GM18499 (cell line): Measurements from ENCODE around the gene PCCB.
"Not testable (repeated sequence)": the region's sequence is repeated elsewhere in the genome, so short reads cannot be mapped to it uniquely, and the experiment has no call there.

Source experiments
- ATAC-seq: cut with Tn5 transposase; IDR thresholded peaks from one replicate; pipeline ENCODE4 v1.9.1; 2021; ENCODE audit warnings: moderate number of reproducible peaks; ENCODE audit not compliant: insufficient read depth, unreplicated experiment

PCCB gene

DNA sequence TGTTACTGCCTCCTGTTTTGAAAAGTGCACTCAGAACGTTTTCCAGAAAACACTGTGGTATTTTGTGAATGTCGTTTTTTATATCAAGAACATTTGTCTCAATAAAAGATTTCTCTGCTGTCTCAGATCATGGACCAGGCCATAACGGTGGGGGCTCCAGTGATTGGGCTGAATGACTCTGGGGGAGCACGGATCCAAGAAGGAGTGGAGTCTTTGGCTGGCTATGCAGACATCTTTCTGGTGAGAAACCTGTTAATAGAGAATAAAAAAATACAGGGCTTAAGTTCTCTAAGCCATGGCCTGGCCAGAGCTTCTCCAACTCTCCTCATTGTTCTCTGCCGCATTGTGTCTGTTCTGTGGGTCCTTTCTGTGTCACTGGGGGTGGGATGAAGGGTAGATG, 11.7 kb downstream of the PCCB start:
- ATAC-seq = no peak

GRCh38 chr3:136262559-136262958, 12.4 kb downstream of the PCCB start:
- no peak for ATAC-seq

DNA sequence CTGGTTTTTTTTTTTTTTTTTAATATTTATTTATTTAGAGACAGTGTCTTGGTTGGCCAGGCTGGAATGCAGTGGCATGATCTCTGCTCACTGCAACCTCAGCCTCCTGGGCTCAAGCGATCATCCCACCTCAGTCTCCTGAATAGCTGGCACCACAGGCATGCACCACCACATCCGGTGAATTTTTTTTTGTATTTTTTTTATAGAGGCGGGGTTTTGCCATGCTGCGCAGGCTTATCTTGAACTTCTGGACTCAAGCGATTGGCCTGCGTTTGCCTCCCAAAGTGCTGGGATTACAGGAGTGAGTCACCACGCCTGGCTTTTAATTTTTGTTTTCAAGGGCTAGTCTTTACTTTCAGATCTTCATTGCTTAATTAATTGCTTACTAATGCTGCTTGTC, 13.1 kb downstream of the PCCB start:
- no peak for ATAC-seq

DNA sequence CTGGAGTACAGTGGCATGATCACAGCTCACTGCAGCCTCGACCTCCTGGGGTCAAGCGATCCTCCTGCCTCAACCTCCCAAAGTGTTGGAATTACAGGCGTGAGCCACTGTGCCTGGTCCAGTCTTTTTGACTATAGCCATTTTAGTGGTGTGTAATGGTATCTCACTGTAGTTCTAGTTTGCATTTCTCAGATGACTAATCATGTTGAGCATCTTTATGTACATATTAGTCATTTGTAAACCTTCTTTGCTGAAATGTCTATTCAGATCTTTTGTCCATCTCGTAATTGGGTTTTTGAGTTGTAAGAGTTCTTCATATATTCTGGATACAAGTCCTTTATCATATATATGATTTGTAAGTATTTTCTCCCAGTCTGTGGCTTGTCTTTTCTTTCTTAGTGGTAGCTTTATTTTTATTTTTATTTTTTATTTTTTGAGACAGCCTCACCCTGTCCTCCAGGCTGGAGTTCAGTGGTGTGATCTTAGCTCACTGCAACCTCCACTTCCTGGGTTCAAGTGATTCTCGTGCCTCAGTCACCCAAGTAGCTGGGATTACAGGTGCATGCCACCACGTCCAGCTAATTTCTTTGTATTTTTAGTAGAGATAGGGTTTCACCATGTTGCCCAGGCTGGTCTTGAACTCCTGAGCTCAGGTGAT, 16.5 kb downstream of the PCCB start:
- peak; percentile 68 for ATAC-seq

DNA sequence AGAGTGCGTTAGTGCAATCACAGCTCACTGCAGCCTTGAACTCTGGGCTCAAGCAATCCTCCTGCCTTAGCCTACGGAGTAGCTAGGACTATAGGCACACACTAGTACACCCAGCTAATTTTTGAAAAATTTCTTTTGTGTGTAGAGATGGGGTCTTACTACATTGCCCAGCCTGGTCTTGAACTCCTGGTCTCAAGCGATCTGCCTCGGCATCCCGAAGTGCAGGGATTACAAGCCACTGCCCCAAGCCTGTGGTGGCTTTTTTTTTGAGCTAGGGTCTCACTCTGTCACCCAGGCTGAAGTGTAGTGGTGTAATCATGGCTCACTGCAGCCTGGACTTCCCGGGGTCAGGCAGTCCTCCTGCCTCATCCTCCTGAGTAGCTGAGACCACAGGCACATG, 17.1 kb downstream of the PCCB start:
- ATAC-seq = no peak

- no peak for ATAC-seq
Observed at GRCh38 chr3:136270179-136270578, 20.0 kb downstream of the PCCB start.

- not testable (repeated sequence) for ATAC-seq
Observed at GRCh38 chr3:136271626-136272025, 21.5 kb downstream of the PCCB start.

DNA sequence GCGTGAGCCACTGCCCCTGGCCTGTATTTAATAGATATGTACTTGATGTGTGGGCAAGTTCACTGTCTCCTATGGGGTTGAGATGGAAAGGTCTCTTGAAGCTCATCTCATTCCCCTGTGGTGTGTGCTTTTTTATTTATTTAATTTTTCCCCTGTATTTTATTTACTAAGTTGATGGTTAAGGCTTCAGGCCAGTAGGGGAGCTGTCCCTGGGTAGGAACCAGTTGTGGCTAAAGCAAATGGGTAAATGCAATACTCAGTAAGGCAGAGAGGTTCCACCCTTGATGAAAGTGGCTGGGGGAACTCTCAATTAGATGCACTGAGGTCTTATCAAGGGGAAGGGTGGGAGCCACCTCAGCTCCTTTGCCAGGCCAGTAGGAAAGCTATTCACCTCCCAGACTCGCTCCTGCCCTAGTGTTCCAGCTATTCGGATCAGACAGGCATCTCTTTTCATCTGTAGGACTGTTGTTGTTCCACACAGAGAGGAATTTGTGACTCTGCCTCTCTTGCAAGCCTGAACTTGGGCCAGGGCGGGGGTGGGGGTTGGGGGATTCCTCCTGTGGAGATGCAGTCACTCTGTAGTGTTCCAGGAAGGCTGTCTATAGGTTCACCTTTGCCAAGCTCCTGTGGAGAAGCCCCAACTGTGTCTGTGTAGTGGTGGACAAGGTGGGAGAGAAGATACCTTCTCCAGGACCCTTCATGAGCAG, 26.1 kb downstream of the PCCB start:
- ATAC-seq = no peak

DNA sequence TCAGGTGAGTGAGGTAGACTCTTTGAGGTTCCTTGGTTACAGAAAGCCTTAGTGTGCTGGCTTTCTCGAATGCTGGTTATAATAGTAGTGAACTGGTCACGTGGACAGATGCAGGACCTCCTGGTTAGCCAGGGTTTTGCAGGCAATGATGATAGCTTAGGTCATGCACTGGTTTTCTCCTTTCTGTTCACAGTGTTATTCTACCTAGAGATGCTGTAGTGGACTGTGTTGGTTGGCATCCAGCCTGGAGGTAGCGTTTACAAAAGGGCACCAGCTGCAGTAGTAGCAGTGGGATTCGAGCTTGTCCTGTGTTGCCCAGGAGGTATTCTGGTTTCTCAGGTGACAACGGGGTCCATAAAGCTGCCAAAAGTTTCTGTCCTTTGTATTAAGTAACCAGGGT, 27.0 kb downstream of the PCCB start:
- ATAC-seq = no peak

DNA sequence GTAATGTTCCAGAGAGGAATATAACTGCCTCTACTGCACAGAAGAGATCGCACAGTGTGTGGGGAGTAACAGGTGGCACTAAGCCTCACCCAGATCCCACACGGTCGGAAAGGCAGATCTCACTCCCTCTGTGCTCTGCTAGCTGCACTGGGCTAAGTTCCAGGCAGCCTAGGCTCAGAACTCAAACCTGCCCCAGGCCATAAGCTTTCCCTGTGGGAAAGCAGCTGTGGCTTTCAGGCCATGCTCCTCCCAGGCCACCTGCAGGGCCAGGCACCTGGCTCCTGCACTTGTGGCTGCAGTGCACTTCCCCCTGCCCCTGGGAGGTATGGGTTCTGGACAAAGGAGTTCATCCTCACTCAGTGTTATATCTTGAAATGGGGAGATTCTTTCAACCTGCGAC, 27.5 kb downstream of the PCCB start:
- no peak for ATAC-seq

GRCh38 chr3:136279092-136279491, 29.0 kb downstream of the PCCB start:
- ATAC-seq = no peak

- ATAC-seq = no peak
Observed at GRCh38 chr3:136280961-136281360, 30.8 kb downstream of the PCCB start.

GRCh38 chr3:136281966-136282520, 31.9 kb downstream of the PCCB start:
- ATAC-seq = no peak

DNA sequence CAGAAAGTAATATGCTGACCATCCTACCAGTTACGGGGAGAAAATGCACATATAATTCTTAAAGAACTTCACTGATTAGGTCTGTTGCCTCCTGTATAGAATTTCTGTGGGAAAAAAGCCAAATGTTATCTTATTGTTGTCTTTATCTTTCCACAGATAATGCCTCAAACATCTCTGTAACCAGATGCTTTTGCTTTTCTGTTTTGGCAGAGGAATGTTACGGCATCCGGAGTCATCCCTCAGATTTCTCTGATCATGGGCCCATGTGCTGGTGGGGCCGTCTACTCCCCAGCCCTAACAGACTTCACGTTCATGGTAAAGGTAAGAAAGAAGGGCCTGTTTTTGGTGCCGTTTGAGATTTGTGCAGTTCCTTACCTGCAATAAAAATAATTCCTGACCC, 33.5 kb downstream of the PCCB start:
- no peak for ATAC-seq

DNA sequence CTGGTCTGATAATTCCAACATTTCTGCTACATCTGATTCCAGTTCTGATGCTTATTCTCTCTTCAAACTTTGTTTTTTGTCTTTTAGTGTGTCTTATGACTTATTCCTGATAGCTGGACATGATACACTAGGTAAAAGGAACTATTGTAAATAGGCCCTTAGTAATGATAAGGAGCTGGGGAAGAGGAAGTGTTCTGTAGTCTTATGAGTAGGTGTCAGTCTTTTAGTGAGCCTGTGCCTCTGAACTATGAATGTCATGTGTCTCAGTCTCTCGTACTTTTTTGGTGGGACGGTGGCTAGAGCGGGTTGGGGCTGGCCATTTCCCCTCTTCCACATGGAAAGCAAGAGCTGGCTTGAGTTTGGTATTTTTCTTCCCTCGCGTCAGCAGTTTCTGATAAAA, 41.2 kb downstream of the PCCB start:
- no peak for ATAC-seq

DNA sequence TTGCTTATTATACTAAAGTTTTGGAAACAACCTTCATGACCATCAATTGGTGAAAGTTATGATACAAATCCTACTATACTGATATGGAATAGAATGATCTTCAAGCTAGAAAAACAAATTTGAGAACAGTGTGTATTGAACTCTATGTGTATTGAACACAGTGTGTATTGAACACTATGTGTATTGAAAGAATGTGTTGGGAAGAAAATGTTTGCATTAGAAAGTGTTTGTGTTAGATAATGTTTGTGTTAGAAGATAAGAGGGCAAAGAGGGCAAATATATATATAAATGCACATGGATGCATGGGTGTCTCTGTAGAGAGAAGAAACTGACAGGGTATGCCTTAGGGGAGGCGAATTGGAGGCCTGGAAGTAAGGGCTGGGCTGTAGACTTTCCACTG, 42.4 kb downstream of the PCCB start:
- no peak for ATAC-seq

GRCh38 chr3:136293279-136293678, 43.1 kb downstream of the PCCB start:
- ATAC-seq = no peak

- ATAC-seq = no peak
Observed at GRCh38 chr3:136294176-136294575, 44.0 kb downstream of the PCCB start.

DNA sequence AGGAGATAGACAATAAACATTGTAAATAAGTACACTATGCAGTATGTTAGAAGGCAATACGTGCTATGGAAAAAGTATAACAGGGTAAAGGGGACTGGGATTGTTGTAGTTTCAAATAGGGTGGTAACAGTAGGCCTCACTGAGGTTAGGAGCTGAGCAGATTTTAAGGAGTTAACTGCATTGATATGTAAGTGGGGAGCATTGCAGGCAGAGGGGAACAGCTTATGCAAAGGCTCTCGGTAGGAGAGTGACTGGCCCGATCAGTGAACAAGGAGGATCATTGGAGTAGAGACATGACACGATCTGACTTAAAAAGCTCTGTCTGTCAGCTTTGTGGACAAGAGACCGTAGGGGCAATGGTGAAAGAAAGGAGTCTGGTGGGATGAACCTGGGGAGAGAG, 46.8 kb downstream of the PCCB start:
- no peak for ATAC-seq

DNA sequence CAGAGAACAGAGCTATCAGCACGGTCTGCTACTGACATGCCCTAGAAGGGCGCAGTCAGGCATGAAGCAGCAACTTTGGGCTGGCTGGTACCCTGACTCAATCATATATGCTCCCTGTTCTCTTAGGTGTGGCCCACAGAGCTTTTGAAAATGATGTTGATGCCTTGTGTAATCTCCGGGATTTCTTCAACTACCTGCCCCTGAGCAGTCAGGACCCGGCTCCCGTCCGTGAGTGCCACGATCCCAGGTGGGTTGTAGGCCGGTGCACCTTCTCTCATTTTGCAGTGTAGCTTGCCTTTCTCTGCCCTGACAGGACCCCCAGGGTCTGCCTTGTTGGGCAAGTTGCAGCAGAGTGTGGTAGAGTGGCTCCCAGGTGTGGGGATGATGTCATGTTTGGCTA, 47.7 kb downstream of the PCCB start:
- no peak for ATAC-seq

- ATAC-seq = no peak
Observed at GRCh38 chr3:136300444-136300843, 50.3 kb downstream of the PCCB start.

GRCh38 chr3:136305879-136306278, 55.7 kb downstream of the PCCB start:
- no peak for ATAC-seq
